Astrocyte (in vitro differentiated cells and primary cell): Measurements from ENCODE around the gene MRPS25. TPM values are rescaled to one million over a fixed set of nuclear protein-coding genes. Genes with fewer than 3 reads are reported as not detected.

Experiments
- DNase-seq: peaks from one replicate; pipeline ENCODE4 v3.0.0-alpha.2; 2010; ENCODE audit warnings: low read depth
- FAIRE-seq: peaks from 2 replicates; lab custom pipeline; 2011; peaks lifted over from hg19 to GRCh38; lab: Jason Lieb, UNC
- H2AFZ ChIP-seq: 2 replicates; pipeline ENCODE4 v1.6.0; 2012; ENCODE audit warnings: low read depth, low read length, inconsistent platforms
- H3K27ac ChIP-seq: 2 replicates; pipeline ENCODE4 v1.5.1; 2011; ENCODE audit warnings: low read depth, low read length, inconsistent platforms
- H3K27me3 ChIP-seq: 2 replicates; pipeline ENCODE4 v1.6.0; 2011; ENCODE audit warnings: low read length, inconsistent platforms; ENCODE audit not compliant: insufficient read depth
- H3K36me3 ChIP-seq: 2 replicates; pipeline ENCODE4 v1.5.1; 2011; ENCODE audit warnings: low read length, inconsistent platforms; ENCODE audit not compliant: insufficient read depth
- H3K4me1 ChIP-seq: 2 replicates; pipeline ENCODE4 v1.5.1; 2011; ENCODE audit warnings: low read length, inconsistent platforms; ENCODE audit not compliant: insufficient read depth
- H3K4me2 ChIP-seq: 2 replicates; pipeline ENCODE4 v1.6.0; 2012; ENCODE audit warnings: low read length, inconsistent platforms
- H3K4me3 ChIP-seq: 2 replicates; pipeline ENCODE4 v1.5.1; 2011; ENCODE audit warnings: low read depth, mild to moderate bottlenecking, low read length, inconsistent platforms; ENCODE audit not compliant: insufficient read depth
- H3K79me2 ChIP-seq: 2 replicates; pipeline ENCODE4 v1.6.0; 2012; ENCODE audit warnings: mild to moderate bottlenecking, low read length, inconsistent platforms; ENCODE audit not compliant: insufficient read depth
- H3K9ac ChIP-seq: 2 replicates; pipeline ENCODE4 v1.6.0; 2012; ENCODE audit warnings: mild to moderate bottlenecking, low read length, inconsistent platforms
- H3K9me3 ChIP-seq: 2 replicates; pipeline ENCODE4 v1.5.1; 2012; ENCODE audit warnings: low read depth, mild to moderate bottlenecking, low read length, inconsistent platforms; ENCODE audit not compliant: insufficient read depth
- H4K20me1 ChIP-seq: 2 replicates; pipeline ENCODE4 v1.6.0; 2012; ENCODE audit warnings: low read length, inconsistent platforms; ENCODE audit not compliant: insufficient read depth
- H3K27ac Mint-ChIP-seq: one replicate; pipeline ENCODE4 v1.8.0; 2021; ENCODE audit warnings: mild to moderate bottlenecking, mixed read lengths; ENCODE audit not compliant: unreplicated experiment
- H3K27me3 Mint-ChIP-seq: one replicate; pipeline ENCODE4 v1.8.0; 2021; ENCODE audit warnings: low read depth, mixed read lengths; ENCODE audit not compliant: unreplicated experiment
- H3K36me3 Mint-ChIP-seq: one replicate; pipeline ENCODE4 v1.8.0; 2021; ENCODE audit warnings: low read depth, mixed read lengths; ENCODE audit not compliant: unreplicated experiment
- H3K4me1 Mint-ChIP-seq: one replicate; pipeline ENCODE4 v1.8.0; 2021; ENCODE audit warnings: low read depth, mixed read lengths; ENCODE audit not compliant: unreplicated experiment
- H3K4me3 Mint-ChIP-seq: one replicate; pipeline ENCODE4 v1.8.0; 2021; ENCODE audit warnings: mild to moderate bottlenecking, moderate library complexity, mixed read lengths; ENCODE audit not compliant: unreplicated experiment
- H3K9me3 Mint-ChIP-seq: one replicate; pipeline ENCODE4 v1.8.0; 2021; ENCODE audit warnings: mild to moderate bottlenecking, mixed read lengths; ENCODE audit not compliant: unreplicated experiment
- CTCF ChIP-seq: IDR thresholded peaks from 2 replicates; pipeline ENCODE4 v1.5.1; 2011; ENCODE audit warnings: low read depth, mild to moderate bottlenecking, inconsistent platforms, low read length, moderate library complexity; ENCODE audit not compliant: insufficient read depth
- EZH2 ChIP-seq: IDR thresholded peaks from 2 replicates; pipeline ENCODE4 v1.6.1; 2012; ENCODE audit warnings: mild to moderate bottlenecking, low read length, inconsistent platforms; ENCODE audit not compliant: insufficient read depth
- total RNA-seq: library from RNA; stranded (reverse); gene quantifications from 2 replicates; pipeline ENCODE4 v1.2.1, GENCODE V29; 2021

MRPS25 gene
- total RNA-seq, 1 donor from 2014 or later, result 38.9 TPM

GRCh38 chr3:15091575-15091974, 26.5 kb upstream of the MRPS25 start:
- no peaks in the 10 kb centered on the region for H3K9me3 Mint-ChIP-seq
- H3K4me3 Mint-ChIP-seq, result no peak overlapping the region

GRCh38 chr3:15089201-15089600, 24.1 kb upstream of the MRPS25 start:
- Histone ChIP-seq H3K36me3 (peaks cover 30% of the 10 kb centered on the region), H3K4me1 (no peaks in the 10 kb centered on the region), H3K4me2 (no peak overlapping the region), H3K4me3 (no peak overlapping the region), H2AFZ (no peak overlapping the region), H3K79me2 (no peaks in the 10 kb centered on the region), H3K27ac (no peak overlapping the region), H4K20me1 (no peaks in the 10 kb centered on the region), H3K9ac (no peak overlapping the region), H3K9me3 (no peaks in the 10 kb centered on the region), H3K27me3 (no peaks in the 10 kb centered on the region)
- Mint-ChIP-seq H3K4me3 (no peak overlapping the region), H3K27me3 (no peaks in the 10 kb centered on the region), H3K4me1 (no peaks in the 10 kb centered on the region), H3K9me3 (no peaks in the 10 kb centered on the region), H3K36me3 (peaks cover 6% of the 10 kb centered on the region), H3K27ac (no peak overlapping the region)
- FAIRE-seq (no peak), DNase-seq (no peak)
- TF ChIP-seq EZH2, result no peak
- TF ChIP-seq CTCF, result no peak

More at GRCh38 chr3:15091575-15091974, 26.5 kb upstream of the MRPS25 start:
- Histone ChIP-seq H3K36me3 (peaks cover 32% of the 10 kb centered on the region), H3K4me2 (no peak overlapping the region), H3K27ac (no peak overlapping the region), H2AFZ (no peak overlapping the region), H4K20me1 (no peaks in the 10 kb centered on the region), H3K9ac (no peak overlapping the region), H3K79me2 (peaks cover 9% of the 10 kb centered on the region), H3K27me3 (no peaks in the 10 kb centered on the region), H3K4me3 (no peak overlapping the region), H3K9me3 (no peaks in the 10 kb centered on the region), H3K4me1 (no peaks in the 10 kb centered on the region)
- no peak for DNase-seq
- no peak for TF ChIP-seq EZH2
- TF ChIP-seq CTCF, result no peak
- FAIRE-seq, result no peak
- Mint-ChIP-seq H3K36me3 (peaks cover 2% of the 10 kb centered on the region), H3K27ac (no peak overlapping the region), H3K4me1 (no peaks in the 10 kb centered on the region), H3K27me3 (no peaks in the 10 kb centered on the region)

- no peak overlapping the region for H3K4me3 Mint-ChIP-seq
- FAIRE-seq, result no peak
- peaks cover 17% of the 10 kb centered on the region for H3K36me3 Mint-ChIP-seq
- Histone ChIP-seq H2AFZ (no peak overlapping the region), H3K27ac (no peak overlapping the region), H3K79me2 (no peaks in the 10 kb centered on the region), H3K4me2 (no peak overlapping the region), H3K27me3 (no peaks in the 10 kb centered on the region), H3K9ac (no peak overlapping the region), H3K4me3 (no peak overlapping the region), H3K9me3 (no peaks in the 10 kb centered on the region), H3K36me3 (peaks cover 37% of the 10 kb centered on the region), H4K20me1 (no peaks in the 10 kb centered on the region), H3K4me1 (no peaks in the 10 kb centered on the region)
- DNase-seq, result no peak
- H3K27me3 Mint-ChIP-seq, result no peaks in the 10 kb centered on the region
- no peaks in the 10 kb centered on the region for H3K4me1 Mint-ChIP-seq
- H3K9me3 Mint-ChIP-seq, result peaks cover 3% of the 10 kb centered on the region
- no peak for TF ChIP-seq CTCF
- no peak for TF ChIP-seq EZH2
- no peak overlapping the region for H3K27ac Mint-ChIP-seq
These were observed 21.6 kb upstream of the MRPS25 start for GRCh38 chr3:15086699-15087098.
